Peyer's patch (tissue), 4 donors: Measurements from ENCODE around the gene EPB41L3.

Source experiments
- CTCF ChIP-seq, 6 experiments: fragments of 450-650 bp in 4 of 6; fragments of 200-600 bp in 2 of 6; sonication (generic) in 1 of 6; IDR thresholded peaks; one replicate each; pipeline ENCODE4 v1.5.1; 2017 to 2019; ENCODE audit warnings: antibody characterized with exemption in 6 of 6, mild to moderate bottlenecking in 3 of 6, moderate library complexity in 1 of 6
- POLR2A ChIP-seq, 2 donors: fragments of 450-650 bp; IDR thresholded peaks; one replicate each; pipeline ENCODE4 v1.5.1; 2017; ENCODE audit warnings: antibody characterized with exemption in 2 of 2, mild to moderate bottlenecking in 2 of 2, moderate library complexity in 2 of 2

- TF ChIP-seq POLR2A (IDR thresholded peaks at IDR 0.05) = no peak
- no peak for TF ChIP-seq CTCF (IDR thresholded peaks at IDR 0.05)
Observed at GRCh38 chr18:5429681-5430080, 114.1 kb downstream of the EPB41L3 start.
